DMS79 (cell line): ENCODE measurements around the gene FBXO3.

Source experiments
- DNase-seq: peaks from one replicate; lab custom pipeline; 2025; lab: John Stamatoyannopoulos, UW

The FBXO3 gene

DNA sequence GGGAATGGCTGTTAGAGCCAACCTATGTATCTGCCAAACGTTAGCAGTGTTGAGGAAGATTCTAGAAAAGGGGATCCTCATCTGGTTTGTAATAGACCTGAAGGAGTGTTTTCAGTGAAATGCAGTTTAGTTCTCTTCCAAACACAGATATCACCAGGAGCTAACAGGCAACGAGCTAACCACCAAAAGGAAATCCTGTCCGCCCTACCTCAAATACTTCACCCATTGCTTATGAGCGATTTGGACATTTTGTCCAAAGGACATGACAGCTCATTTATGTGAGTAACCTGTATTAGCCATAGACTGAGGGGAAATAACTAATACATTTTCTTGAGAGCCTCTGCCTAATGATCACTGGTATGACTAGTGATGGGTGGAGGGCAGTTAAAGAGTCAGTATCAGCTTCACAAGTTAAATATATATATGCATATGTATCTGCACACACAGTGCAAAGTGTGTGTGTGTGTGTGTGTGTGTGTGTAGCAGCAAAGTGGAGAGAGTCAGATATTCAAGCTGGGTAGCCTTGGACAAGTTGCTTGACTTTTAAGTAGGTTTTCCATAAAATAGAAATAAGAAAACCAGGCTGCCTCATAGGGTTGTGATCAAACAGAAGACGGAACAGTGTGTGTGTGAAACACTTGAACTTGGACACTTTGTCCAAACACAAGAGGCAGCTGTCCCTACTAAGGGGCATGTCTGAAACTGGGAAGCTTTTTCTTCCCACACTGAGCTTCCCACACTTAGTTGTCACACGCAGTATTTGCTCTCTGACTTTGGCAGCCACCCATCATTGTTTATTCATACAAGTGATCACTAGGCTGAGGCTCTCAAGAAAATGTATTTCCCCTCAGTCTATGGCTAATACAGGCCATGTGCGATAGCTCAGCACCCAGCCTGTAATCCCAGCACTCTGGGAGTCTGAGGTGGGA lies 72.8 kb downstream of the FBXO3 start:
- DNase-seq: peak; percentile 54

DNA sequence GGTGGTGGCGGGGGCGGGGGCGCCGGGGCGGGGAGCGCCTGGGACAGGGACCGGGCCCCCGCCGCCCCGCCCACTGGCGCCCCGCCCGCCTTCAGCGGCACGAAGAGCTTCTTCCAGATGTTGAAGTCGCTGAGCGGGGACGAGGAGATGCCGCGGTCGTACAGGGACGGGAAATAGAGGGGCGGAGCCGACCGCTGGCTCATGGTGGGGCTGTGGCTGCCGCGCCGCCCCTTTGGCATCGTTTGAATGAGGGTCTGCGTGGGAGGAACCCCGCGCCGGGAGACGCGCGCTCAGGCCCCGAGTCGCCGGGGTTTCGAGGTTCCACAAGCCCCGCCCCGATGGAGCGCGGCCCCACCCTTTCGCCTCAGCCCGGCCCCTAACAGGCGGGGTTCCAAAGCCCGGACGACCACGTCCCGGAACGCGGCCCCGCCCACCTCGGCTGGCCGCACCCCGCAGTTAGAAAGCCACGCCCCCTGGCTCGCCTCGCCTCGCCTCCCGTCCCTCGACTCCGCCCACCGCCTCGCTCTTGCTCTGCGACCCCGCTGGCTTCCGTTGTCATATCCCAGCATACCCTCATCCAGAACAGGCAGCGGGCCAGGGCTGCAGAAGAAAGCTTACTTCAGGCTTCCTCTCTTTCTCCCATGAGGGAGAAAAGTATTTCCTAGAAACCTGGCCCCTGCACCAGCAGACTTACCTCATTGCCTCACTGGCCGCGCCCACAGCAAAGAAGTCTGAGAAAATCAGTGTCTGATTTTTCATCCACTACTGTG lies 73.6 kb downstream of the FBXO3 start, which contains the start of gene C11orf91:
TSS of gene C11orf91 (minus strand) at position 325 of the 770 bp plus-strand sequence. CDS start at position 239, 86 bp downstream.
- DNase-seq: peak; percentile 90

DNA sequence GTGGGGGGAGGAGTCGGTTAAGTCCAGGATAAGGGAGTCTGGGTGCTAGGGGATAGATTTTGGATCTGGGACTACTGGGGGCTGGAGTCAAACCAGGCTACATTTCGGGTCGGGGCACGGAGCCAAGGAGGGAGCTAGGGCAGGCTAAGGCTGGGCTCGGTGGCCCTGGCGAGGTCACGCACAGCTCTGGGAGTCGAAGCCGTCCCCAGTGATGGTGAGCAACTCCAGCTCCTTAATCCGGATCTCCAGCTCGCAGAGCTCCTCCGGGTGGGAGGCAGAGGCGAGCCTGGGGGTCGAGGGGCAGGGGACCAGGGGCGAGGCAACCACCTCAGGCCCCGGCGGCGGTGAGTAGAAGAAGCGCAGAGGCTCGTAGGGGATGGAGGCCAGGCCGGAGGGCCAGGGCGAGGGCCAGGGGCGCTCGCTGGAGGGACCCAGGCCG lies 74.2 kb downstream of the FBXO3 start:
- DNase-seq: no peak

DNA sequence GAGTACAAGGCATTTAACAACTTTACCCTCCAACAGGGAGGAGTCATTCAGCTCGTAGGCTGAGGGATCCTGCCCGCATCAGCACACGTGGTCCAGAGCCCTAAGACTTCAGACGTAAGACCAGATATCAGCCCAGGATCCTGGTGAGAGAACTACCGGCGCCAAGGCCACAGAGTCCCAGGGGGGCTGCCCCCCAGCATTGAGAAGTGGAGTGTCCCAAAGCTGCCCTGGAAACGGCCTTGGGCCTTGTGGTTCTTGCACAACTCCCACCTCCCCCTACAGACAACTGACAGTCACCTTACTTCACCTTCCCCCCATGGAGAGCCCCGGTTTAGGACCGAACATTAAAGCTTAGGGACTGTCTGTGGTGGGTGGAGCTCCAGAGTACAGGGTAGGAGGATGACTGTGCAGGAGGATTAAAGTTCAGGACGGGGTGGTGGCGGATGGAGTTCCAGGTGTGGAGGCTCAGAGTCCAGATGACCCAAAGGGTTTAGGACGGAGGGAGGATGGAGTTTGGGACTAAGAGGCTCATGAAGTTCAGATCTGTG lies 74.7 kb downstream of the FBXO3 start:
- no peak for DNase-seq

DNA sequence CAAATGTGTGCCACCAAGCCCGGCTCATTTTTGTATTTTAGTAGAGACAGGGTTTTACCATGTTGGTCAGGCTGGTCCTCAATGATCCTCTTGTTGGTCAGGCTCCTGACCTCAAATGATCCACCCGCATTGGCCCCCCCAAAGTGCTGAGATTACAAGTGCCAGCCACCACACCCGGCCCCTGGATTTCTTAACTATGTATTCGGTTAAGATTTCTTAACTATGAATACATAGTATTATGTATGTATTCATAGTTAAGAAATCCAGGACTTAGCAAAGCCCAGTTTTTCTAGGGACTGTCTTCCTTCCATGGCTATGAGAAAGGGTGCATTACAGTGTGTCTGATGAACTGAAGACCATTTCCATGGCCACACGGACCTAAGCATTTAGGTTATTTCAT lies 75.4 kb downstream of the FBXO3 start:
- no peak for DNase-seq

DNA sequence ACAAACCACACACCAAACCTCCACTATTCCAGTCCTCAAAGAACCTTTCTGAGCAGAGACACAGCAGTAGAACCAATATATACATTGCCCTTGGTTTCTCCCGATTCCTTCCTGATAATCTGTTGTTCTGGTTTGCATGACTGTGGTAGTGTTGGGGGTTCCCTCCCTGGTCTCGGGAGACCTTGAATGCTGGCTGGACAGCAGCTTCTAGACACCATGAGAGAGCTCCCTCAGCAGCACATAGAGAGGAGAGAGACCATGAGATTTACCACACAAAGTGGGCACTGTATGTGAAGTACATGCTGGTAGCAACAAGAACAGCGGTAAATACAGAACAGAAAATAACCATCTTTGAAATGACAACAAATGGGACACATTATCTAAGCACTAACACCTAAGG lies 76.3 kb downstream of the FBXO3 start:
- no peak for DNase-seq

DNA sequence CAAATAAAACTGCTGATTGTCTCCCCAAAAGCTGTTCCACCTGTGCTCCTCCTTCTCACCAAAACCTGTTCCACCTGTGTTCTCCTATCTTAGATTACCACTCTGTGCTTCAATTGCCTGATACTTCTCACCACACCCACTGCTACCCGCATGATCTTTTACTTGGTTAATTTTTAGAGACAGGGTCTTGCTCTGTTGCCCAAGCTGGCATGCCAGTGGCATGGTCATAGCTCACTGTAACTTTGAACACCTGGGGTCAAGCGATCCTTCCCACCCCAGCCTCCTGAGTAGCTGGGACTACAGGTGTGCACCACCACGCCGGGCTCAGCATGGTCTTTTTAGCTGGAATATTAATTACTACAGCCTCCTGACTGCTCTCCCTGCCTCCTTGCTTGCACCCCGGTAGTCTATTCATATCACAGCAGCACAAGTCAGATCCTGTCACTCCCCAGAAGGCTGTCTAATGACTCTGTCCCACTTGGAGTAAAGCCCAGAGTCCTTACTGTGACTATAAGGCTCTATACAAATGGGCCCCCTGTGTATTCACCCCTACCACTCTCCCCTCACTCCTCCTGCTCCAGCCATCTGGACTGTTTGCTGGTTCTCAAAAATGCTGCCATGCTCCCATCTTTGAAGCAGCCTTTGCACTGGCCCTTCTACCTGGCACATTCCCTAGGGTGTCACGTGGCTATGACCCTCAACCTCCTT lies 77.2 kb downstream of the FBXO3 start:
- DNase-seq: no peak

DNA sequence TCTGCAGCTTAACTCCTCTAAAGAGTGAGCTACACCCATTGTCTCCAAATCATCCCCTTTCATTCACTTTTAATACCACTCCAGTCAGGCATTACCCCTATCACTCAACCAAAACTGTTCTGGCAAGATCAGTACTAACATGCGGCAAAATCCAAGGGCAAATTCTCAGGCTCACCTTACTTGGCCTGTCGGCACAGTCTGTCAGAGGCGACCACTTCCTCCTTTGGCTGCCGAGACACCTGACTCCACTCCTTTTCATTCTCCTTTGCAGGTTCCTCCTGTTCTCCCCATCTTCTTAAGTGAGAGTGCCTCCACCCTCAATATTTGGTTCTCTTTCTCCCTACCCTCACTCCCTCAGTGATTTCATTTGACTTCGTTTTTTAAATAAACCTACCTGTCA lies 77.9 kb downstream of the FBXO3 start:
- DNase-seq: no peak

DNA sequence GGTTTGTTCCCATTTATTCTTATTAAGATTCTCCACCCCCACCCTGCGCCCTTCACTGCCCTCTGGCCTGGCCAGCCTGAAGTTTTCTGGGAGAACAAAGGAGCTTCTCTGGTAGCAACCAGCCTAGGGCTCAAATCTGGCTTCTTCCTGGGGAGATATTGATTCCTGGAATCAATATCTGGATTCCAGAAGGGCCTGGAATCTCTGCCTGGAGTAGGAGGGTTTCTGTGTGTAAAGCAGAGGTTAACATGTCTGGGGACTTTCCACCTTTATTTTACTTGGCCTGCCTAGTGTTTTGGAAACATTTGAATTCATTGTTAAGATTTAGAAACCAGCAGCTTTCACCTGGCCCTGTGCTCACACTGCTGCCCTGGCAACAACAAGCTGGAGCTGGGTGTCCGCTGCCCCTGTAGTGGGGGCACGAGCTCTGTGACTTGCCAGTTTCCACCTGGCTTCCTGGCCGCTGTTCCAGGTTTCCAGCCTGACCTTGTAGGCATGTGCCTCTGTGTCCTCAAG lies 79.2 kb downstream of the FBXO3 start:
- no peak for DNase-seq

DNA sequence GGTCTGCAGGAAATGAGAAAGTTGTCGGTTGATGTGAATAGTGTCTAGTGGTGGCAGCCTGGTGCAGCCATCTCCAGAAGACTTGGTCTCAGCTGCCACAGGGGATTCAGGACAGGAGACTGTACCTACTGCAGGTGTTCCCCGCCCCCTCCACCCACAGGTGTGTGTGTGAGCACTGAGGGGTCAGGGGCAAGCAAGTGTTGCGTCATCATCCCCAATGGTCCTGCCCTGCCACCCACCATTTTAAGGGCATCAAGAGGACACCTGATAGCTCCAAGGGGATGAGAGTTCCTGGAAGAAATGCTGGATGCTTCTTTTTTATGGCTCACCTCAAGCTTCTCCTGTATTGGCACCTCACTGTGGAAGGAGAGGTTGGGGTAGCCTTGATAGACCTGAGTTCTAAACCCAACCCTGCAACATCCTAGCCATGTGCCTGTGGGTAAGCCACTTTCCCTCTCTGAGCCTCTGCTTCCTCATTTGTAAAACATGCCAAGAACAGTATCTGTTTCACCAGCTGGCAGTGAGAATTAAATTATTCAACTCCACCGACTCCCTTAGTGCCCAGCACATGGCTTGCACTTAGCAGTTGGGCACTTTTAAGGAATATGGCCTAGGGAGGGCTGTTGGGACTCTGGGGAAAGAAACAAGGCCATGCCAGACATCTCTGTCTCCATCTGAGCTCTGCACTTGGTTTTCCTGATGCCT lies 79.8 kb downstream of the FBXO3 start:
- DNase-seq: no peak

DNA sequence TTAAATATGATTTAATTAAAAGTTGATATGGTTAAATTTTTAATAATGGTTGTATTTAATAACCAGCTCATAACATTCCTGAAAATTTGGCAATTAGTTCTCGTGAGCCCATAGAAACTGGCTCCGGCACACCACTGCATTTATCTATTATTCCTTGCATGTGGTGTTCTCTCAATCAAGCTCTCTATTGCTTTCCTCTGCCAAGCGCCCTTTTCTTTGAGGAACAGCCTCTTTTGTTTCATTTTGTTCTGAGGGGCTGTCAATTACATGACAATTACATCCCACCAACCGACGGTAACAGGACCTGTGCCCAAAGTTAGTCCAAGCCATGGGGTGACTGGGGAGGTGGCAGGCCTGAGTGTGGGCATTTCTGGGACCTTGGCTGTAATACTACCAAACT lies 81.8 kb downstream of the FBXO3 start:
- no peak for DNase-seq

DNA sequence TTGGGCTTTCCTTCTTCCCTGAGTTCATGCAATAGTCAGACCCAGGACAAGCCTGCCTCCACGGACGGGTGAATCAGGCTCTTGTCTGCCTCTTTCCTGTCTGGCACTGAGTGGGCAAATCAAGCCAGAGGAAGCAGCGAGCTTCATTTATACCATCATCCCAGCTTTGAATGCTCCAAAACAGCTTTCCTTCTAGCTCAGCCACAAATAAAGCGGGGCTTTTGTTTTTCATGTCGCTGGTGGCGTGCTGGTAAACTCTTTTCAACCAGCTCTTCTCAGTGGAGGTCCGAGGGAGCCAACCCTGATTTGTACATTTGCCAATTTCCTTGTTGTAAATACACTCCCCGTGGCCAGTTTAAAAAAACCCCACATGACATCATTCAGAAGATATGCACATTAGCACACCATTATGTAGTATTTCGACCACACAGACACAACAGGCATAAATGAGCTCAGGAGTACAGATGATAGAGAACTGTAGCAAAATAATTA lies 82.3 kb downstream of the FBXO3 start:
- peak; percentile 81 for DNase-seq

DNA sequence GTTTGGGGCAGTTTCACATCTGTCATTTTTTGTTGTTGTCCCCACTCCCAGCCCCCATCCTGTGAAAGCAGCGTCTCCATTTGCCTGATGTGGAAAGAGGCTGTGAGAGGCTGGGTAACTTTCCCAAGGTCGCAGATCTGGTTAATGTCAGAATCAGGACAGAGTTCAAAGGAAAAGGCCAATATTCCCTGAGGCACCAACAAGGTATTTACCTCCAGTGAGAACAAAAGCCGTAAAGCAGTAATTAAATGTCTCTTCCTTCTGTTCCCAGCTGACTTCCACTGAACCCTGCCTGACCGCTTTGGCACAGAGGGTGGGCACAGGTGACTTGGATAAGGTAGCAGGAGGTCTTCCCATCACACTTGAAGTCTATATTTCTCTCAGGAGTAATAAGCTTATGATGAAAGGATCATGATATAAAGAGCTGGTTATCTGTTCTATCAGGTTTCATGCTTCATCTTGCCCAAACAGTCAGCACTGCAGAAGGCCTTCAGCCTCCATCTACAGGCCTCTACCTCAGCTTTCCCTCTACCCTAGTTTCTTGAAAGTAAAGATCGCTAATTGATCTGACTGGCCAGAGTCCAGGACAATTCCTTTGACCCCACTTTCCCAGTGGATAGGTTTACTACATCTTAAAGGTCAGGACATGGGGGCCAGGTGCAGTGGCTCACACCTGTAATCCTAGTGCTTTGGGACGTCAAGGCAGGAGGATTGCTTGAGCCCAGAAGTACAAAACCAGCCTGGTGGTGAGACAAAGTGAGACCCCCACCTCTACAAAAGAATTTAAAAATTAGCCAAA lies 83.1 kb downstream of the FBXO3 start:
- DNase-seq: no peak
